ENCODE measurements around the gene PIAS3.
"Not testable (repeated sequence)": the region's sequence is repeated elsewhere in the genome, so short reads cannot be mapped to it uniquely, and the experiment has no call there.

PIAS3 gene

DNA sequence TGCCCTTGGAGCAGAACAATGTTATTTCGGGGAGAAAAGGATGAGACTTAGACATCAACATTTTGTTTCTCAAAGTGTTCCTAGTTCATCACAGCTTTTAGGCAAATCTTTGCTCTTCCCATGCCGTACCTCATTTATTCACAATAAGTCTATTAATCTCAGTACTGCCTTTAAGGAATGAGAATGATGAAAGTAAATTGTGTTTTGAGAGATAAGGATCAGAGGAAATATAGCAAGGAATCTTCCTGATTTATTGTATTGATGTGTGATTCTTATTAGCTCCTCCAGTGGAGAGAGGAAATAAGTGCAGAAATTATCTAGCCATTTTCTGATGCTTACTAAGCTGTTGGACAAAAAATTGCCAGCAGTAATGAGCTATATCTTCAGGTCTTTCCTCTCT, 32.9 kb downstream of the PIAS3 start:
- no peak for DNase-seq (ENCODE audit: low read depth in 2 of 2, low spot score in 1 of 2)

DNA sequence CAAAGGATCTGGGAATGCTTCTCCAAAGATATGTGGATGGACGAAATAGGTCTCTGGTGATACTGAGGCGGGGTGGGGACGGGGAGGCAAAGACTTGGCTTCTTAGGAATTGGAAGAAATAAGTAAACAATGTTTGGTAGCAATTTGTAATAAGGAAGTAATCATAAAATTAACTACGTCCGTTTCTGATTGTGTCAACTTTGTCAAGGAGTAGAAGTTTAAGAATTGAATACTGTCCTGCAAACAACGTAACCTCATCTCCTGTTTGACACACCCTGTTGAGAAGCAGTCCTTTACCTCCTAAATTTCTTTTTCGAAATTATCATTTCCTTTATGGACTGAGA, 34.4 kb downstream of the PIAS3 start:
- DNase-seq (ENCODE audit: low read depth in 2 of 2, low spot score in 1 of 2): no peak

DNA sequence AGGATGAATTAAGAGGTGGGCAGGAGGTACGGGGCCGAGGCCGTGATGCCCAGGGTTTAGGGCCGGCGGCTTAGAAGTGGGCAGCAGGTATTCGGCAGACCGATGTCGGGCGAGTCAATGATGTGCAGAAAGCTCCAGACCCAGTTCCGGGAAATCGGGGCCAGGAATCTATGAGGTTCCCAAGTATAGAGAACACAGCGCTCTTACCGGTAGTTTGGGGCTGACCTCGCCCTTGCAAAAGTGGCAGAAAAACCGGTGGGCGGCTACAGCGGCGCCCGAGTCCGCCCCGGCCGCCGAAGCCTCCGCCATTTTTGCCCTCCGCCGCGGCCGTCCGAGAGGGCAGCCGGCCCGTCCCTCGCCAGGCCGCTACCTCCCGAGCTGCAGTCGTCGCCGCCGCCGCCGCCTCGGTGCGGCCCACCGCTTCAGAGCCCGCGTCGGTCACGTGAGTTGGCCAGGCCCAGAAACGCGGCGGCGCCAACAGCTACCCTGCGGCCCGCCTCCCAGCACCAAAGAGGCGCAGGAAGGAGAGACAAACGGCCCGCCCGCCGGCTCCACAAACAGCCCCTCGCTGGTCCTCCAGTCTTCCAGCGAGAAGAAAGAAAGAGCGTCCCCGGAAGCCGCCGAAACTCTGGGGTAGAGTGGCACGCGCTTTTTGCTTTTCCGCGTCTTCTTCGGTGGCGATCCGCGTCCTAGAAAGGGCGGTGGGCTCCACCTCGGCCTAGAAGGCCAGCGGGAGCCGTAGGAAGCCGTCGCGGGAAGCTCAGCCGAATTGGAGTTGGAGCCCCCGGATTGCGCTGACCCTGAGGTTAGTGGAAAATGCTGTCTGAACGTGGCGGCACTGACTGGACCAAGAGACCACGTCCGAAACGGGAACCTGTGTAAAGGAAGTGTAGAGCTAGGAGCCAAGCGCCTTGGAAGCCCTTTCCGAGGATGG, 35.0 kb downstream of the PIAS3 start, which contains the start of the genes POLR3C and RNF115:
POLR3C (plus strand) TSS at position 636 of the 934 bp plus-strand sequence. CDS start 1,577 bp downstream, outside the sequence.
RNF115 (minus strand) TSS at position 531 of the 934 bp plus-strand sequence; CDS start at position 309, 222 bp downstream.
- peak; percentile 60 to 71 for DNase-seq (ENCODE audit: low read depth in 2 of 2, low spot score in 1 of 2)

DNA sequence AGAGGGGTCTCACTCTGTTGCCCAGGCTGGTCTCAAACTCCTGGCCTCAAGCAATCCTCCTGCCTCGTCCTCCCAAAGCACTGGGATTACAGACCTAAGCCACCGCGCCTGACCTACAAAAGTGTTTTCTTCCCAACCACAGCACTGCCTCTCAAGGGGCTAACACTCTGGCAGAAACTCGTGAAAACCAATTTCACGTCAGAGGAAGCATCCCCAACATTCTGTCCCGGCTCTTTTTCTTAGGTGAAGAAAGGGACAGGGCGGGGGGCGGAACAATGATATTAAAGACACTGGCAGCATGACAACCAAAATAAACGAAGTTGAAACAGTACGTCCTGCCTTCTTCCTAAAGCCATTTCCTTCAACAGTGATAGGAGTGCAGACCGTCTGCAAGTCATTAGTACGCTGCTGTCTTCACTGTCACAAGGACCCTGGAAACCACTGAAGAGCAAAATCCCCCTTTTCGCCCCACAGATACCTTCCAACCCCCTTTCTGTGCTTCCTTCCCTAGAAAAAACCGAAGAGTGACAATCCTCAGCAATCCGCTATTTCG, 36.0 kb downstream of the PIAS3 start:
- DNase-seq (ENCODE audit: low read depth in 2 of 2, low spot score in 1 of 2): not testable (repeated sequence)

DNA sequence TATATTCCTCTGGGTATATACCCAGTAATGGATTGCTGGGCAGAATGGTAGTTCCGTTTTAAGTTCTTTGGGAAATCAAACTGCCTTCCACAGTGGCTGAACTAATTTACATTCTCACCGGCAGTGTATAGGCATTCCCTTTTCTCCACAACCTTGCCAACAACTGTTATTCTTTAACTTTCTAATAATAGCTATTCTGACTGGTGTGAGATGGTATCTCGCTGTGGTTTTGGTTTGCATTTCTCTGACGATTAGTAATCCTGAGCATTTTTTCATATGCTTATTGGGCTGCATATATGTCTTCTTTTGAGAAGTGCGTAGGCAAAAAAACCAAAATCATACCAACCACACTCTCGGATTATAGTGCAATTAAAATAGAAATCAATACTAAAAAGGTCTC, 40.8 kb downstream of the PIAS3 start:
- DNase-seq (ENCODE audit: low read depth in 2 of 2, low spot score in 1 of 2): not testable (repeated sequence)

DNA sequence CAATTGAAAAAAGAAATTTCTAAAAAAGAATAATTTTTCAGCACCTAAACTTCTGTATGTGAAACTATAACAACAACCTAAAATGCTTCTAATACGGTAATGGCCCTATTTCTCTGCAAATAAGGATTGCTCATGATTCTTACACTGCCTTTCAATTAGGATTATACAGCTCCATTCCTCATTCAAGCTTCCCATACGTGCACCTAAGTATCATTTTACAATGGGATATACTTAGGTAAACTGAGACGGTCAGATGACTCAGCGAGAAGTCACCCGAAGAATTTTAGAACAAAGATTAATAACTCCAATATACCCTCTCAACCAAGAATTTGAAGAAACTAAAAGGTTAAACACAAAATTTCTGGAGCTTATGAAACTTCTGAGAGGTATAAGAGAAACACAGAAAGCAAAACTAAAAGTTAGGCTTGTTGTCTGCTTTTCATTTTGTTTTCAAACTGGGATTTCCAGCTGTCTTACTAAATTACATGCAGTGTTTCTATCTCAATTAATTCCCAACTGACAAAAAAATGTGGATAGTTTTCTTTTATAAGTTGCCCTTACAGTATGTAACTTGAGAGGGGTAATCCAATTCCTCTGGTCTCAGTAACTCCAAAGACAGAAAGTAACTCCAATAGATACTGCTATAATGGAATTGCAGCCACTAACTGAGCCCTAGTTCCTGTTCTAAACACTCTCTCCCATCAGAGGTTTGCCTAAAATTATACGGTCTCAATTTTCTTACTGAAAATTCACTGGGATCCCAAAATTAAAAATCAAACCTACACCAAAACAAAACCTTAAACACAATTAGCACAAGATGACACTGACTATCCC, 45.7 kb downstream of the PIAS3 start:
- DNase-seq (ENCODE audit: low read depth in 2 of 2, low spot score in 1 of 2): not testable (repeated sequence)

DNA sequence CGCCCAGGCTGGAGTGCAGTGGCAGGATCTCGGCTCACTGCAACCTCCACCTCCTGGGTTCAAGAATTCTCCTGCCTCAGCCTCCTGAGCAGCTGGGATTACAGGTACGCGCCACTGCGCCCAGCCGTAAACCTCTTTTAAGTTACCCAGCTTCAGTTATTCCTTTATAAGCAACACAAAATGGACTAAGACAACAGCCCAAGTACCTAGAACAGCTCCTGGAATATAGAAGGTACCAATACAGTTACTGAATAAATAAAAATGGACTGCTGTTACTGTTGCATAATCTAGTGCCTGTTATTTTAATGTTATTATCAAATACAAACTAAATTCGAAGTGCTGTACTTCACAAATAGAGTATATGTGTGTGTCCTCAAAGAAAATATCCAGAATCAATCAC, 52.0 kb downstream of the PIAS3 start:
- no peak for DNase-seq (ENCODE audit: low read depth in 2 of 2, low spot score in 1 of 2)

DNA sequence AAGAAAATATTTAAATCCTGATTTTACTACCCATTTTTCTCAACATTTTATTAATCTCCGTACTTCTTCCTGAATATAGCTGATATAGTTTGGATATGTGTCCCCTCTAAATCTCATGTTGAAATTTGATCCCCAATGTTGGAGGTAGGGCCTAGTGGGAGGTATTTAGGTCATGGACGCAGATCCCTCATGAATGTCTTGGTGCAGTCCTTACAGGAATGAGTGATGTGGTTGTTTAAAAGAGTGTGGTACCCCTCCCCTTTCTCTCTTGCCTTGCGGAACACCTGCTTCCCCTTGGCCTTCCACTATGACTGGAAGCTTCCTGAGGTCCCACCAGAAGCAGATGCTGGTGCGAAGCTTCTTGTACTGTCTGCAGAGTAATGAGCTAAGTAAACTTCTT, 52.5 kb downstream of the PIAS3 start:
- DNase-seq (ENCODE audit: low read depth in 2 of 2, low spot score in 1 of 2): no peak

DNA sequence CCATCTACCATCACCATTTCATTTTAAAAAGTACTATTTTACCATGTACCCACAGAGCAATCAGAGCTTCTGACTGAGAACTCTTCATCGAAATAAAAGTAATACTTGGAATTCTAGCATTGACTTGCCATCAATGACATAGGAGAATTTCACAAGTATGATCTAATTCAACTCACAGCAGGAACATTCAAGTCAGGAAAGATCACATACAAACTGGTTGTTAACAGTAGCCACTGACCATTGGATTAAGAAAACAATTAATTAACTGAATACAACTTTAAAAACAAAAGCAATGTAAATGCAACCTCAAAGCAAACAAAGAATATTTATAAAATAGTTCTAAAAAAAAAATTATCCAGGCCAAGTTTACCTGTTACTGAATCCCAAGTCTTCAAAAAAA, 53.8 kb downstream of the PIAS3 start:
- no peak for DNase-seq (ENCODE audit: low read depth in 2 of 2, low spot score in 1 of 2)

DNA sequence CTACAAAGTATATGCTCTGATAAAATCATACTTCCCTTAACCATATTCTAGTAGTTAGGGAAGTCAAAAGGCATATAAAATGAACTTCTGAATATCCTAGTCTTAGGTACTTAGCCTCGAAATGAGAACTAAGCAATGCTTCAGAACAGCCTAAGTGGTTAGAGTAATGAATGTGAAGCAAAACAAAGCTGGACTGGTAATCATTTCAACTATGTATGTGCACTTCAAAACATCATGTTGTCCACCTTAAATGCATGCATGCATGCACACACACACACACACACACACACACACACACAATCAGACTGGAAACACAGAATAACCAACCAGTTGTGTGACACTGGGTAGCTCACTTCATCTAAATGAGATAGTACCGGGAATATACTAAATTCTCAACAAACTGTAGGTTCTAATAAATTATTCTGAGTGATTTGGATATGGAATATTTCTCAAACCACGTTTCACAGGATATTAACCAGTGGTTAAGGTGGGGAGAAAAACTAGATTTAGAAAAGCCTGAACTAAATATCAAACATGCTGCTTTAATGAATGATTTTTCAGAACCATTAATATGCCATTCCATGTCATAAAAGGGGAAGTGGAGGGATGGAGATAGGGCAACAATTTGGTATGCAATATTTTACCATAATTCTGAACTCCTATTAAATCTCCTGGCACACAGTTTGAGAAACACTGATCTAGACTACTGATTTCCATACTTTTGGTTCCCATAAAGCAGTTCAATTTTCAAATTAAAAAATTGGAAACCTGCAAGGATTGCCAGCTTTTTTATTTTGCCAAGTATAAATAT, 54.4 kb downstream of the PIAS3 start:
- no peak for DNase-seq (ENCODE audit: low read depth in 2 of 2, low spot score in 1 of 2)

DNA sequence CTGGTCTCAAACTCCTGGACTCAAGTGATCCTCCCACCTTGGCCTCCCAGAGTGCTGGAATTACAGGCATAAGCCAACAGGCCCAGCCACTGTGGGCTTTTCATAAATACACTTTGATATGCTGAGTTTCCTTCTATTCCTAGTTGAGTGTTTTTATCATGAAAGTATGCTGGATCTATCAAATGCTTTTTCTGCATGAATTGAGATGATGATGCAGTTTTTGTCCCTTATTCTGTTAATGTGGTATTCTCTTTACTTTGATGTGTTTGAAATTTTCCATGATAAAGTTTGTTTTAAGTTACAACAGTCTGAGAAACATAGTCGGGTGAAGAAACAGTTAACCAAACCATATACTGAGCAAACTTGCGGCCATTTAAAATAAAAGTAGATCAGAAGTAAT, 59.1 kb downstream of the PIAS3 start:
- DNase-seq (ENCODE audit: low read depth in 2 of 2, low spot score in 1 of 2): no peak
